Inferior parietal cortex (tissue), 1 donor: ENCODE measurements around the gene SSR3.
"Not testable (repeated sequence)": the region's sequence is repeated elsewhere in the genome, so short reads cannot be mapped to it uniquely, and the experiment has no call there.

ENCODE experiments used
- DNase-seq: peaks from one replicate; pipeline ENCODE4 v3.0.0-alpha.2; 2016; ENCODE audit errors: extremely low spot score

SSR3 gene

GRCh38 chr3:156554842-156555687 lies at the start of gene SSR3:
TSS of gene SSR3 (minus strand) at chr3:156555117. CDS start at chr3:156555089, 28 bp downstream.
- peak; percentile 98 for DNase-seq

- DNase-seq, result no peak
Measured at GRCh38 chr3:156604064-156604641, 49.2 kb upstream of the SSR3 start.

GRCh38 chr3:156603379-156604017 lies 48.6 kb upstream of the SSR3 start:
- no peak for DNase-seq

GRCh38 chr3:156602424-156602823 lies 47.5 kb upstream of the SSR3 start:
- DNase-seq, result no peak

GRCh38 chr3:156601497-156601896 lies 46.6 kb upstream of the SSR3 start:
- no peak for DNase-seq

- DNase-seq, result no peak
Measured at GRCh38 chr3:156600834-156601233, 45.9 kb upstream of the SSR3 start.

- no peak for DNase-seq
Measured at GRCh38 chr3:156599089-156599874, 44.4 kb upstream of the SSR3 start.

GRCh38 chr3:156598413-156598812 lies 43.5 kb upstream of the SSR3 start:
- no peak for DNase-seq

- no peak for DNase-seq
Measured at GRCh38 chr3:156594219-156594683, 39.3 kb upstream of the SSR3 start.

- no peak for DNase-seq
Measured at GRCh38 chr3:156593814-156594213, 38.9 kb upstream of the SSR3 start.

- DNase-seq, result not testable (repeated sequence)
Measured at GRCh38 chr3:156589806-156590205, 34.9 kb upstream of the SSR3 start.

GRCh38 chr3:156587760-156588069 lies 32.8 kb upstream of the SSR3 start:
- DNase-seq, result no peak

- DNase-seq, result peak; percentile 35
Measured at GRCh38 chr3:156586905-156587759, 32.2 kb upstream of the SSR3 start.

- no peak for DNase-seq
Measured at GRCh38 chr3:156583469-156583868, 28.6 kb upstream of the SSR3 start.

GRCh38 chr3:156582532-156583183 lies 27.7 kb upstream of the SSR3 start:
- DNase-seq, result no peak

- no peak for DNase-seq
Measured at GRCh38 chr3:156581954-156582353, 27.0 kb upstream of the SSR3 start.

- DNase-seq, result no peak
Measured at GRCh38 chr3:156581033-156581432, 26.1 kb upstream of the SSR3 start.

GRCh38 chr3:156579427-156579851 lies 24.5 kb upstream of the SSR3 start:
- DNase-seq, result no peak

- DNase-seq, result no peak
Measured at GRCh38 chr3:156577736-156578135, 22.8 kb upstream of the SSR3 start.

- no peak for DNase-seq
Measured at GRCh38 chr3:156576651-156577348, 21.9 kb upstream of the SSR3 start.
